Measurements from ENCODE around the gene CRHBP. TPM values are rescaled to one million over a fixed set of nuclear protein-coding genes. Genes with fewer than 3 reads are reported as not detected.

CRHBP gene
- total RNA-seq, 1 donor from 2014 or later, result 0.51 TPM

GRCh38 chr5:76927961-76928360 is 24.9 kb upstream of the CRHBP start:
- no peaks in the 10 kb centered on the region for H4K20me1 ChIP-seq (ENCODE audit: low read depth)
- H3K27me3 ChIP-seq, result no peaks in the 10 kb centered on the region
- no peak overlapping the region for H3K27ac Mint-ChIP-seq
- no peaks in the 10 kb centered on the region for H3K79me2 ChIP-seq (ENCODE audit: low read depth)
- no peaks in the 10 kb centered on the region for H3K9me3 Mint-ChIP-seq
- H3K4me3 Mint-ChIP-seq, result no peak overlapping the region
- no peaks in the 10 kb centered on the region for H3K9me3 ChIP-seq (ENCODE audit: low read depth)
- DNase-seq (ENCODE audit: low spot score), result no peak
- H3K4me1 Mint-ChIP-seq, result peaks cover 9% of the 10 kb centered on the region
- no peak overlapping the region for H3K4me3 ChIP-seq
- peaks cover 4% of the 10 kb centered on the region for H3K27me3 Mint-ChIP-seq (ENCODE audit: insufficient read depth, low read depth)
- H2AFZ ChIP-seq (replicated peaks), result no peak overlapping the region
- H3K27ac ChIP-seq, result no peak overlapping the region
- H3K36me3 Mint-ChIP-seq, result no peaks in the 10 kb centered on the region
- H3K9ac ChIP-seq, result no peak overlapping the region
- TF ChIP-seq EZH2phosphoT487 (IDR thresholded peaks at IDR 0.05) (no peak), EZH2 (IDR thresholded peaks at IDR 0.05) (no peak)
- TF ChIP-seq, protein P1, sequence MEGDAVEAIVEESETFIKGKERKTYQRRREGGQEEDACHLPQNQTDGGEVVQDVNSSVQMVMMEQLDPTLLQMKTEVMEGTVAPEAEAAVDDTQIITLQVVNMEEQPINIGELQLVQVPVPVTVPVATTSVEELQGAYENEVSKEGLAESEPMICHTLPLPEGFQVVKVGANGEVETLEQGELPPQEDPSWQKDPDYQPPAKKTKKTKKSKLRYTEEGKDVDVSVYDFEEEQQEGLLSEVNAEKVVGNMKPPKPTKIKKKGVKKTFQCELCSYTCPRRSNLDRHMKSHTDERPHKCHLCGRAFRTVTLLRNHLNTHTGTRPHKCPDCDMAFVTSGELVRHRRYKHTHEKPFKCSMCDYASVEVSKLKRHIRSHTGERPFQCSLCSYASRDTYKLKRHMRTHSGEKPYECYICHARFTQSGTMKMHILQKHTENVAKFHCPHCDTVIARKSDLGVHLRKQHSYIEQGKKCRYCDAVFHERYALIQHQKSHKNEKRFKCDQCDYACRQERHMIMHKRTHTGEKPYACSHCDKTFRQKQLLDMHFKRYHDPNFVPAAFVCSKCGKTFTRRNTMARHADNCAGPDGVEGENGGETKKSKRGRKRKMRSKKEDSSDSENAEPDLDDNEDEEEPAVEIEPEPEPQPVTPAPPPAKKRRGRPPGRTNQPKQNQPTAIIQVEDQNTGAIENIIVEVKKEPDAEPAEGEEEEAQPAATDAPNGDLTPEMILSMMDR (IDR thresholded peaks at IDR 0.05), result no peak
- H3K4me1 ChIP-seq, result peaks cover 9% of the 10 kb centered on the region
- no peaks in the 10 kb centered on the region for H3F3A ChIP-seq (ENCODE audit: low read depth)
- H3K4me2 ChIP-seq, result no peak overlapping the region
- H3K36me3 ChIP-seq, result no peaks in the 10 kb centered on the region

GRCh38 chr5:76930083-76930482 is 22.8 kb upstream of the CRHBP start:
- no peaks in the 10 kb centered on the region for H3K36me3 Mint-ChIP-seq

GRCh38 chr5:76938177-76938576 is 14.7 kb upstream of the CRHBP start:
- no peak overlapping the region for H3K27ac ChIP-seq
- H3K4me1 Mint-ChIP-seq, result peaks cover 2% of the 10 kb centered on the region
- peak overlapping the region; percentile 26 for H3K27ac Mint-ChIP-seq
- peaks cover 6% of the 10 kb centered on the region for H3K27me3 Mint-ChIP-seq (ENCODE audit: insufficient read depth, low read depth)
- DNase-seq (ENCODE audit: low spot score), result no peak
- no peaks in the 10 kb centered on the region for H3K79me2 ChIP-seq (ENCODE audit: low read depth)
- H3K9me3 Mint-ChIP-seq, result peaks cover 4% of the 10 kb centered on the region
- no peak overlapping the region for H3K9ac ChIP-seq
- H3K36me3 Mint-ChIP-seq, result no peaks in the 10 kb centered on the region
- no peaks in the 10 kb centered on the region for H3F3A ChIP-seq (ENCODE audit: low read depth)
- TF ChIP-seq EZH2phosphoT487 (IDR thresholded peaks at IDR 0.05) (no peak), EZH2 (IDR thresholded peaks at IDR 0.05) (no peak)
- TF ChIP-seq, protein P1 (IDR thresholded peaks at IDR 0.05), result no peak
- H3K9me3 ChIP-seq (ENCODE audit: low read depth), result no peaks in the 10 kb centered on the region
- H3K4me3 ChIP-seq, result no peak overlapping the region
- no peak overlapping the region for H3K4me3 Mint-ChIP-seq
- no peaks in the 10 kb centered on the region for H3K27me3 ChIP-seq
- no peaks in the 10 kb centered on the region for H3K4me1 ChIP-seq
- no peak overlapping the region for H2AFZ ChIP-seq (replicated peaks)
- H4K20me1 ChIP-seq (ENCODE audit: low read depth), result no peaks in the 10 kb centered on the region
- no peaks in the 10 kb centered on the region for H3K36me3 ChIP-seq
- H3K4me2 ChIP-seq, result no peak overlapping the region

More at GRCh38 chr5:76930083-76930482, 22.8 kb upstream of the CRHBP start:
- H3K27ac ChIP-seq, result no peak overlapping the region
- H3K9me3 ChIP-seq (ENCODE audit: low read depth), result no peaks in the 10 kb centered on the region
- no peaks in the 10 kb centered on the region for H3K27me3 Mint-ChIP-seq (ENCODE audit: insufficient read depth, low read depth)
- peaks cover 2% of the 10 kb centered on the region for H3K9me3 Mint-ChIP-seq
- no peak overlapping the region for H3K27ac Mint-ChIP-seq
- TF ChIP-seq EZH2 (IDR thresholded peaks at IDR 0.05) (no peak), EZH2phosphoT487 (IDR thresholded peaks at IDR 0.05) (no peak)
- TF ChIP-seq, protein P1 (IDR thresholded peaks at IDR 0.05), result no peak
- no peak overlapping the region for H3K4me2 ChIP-seq
- H3K79me2 ChIP-seq (ENCODE audit: low read depth), result no peaks in the 10 kb centered on the region
- H3K4me3 ChIP-seq, result no peak overlapping the region
- no peak overlapping the region for H3K4me3 Mint-ChIP-seq
- H3K36me3 ChIP-seq, result no peaks in the 10 kb centered on the region
- no peaks in the 10 kb centered on the region for H3K27me3 ChIP-seq
- peaks cover 9% of the 10 kb centered on the region for H3K4me1 Mint-ChIP-seq
- DNase-seq (ENCODE audit: low spot score), result no peak
- no peak overlapping the region for H3K9ac ChIP-seq
- H2AFZ ChIP-seq (replicated peaks), result no peak overlapping the region
- no peaks in the 10 kb centered on the region for H3F3A ChIP-seq (ENCODE audit: low read depth)
- H4K20me1 ChIP-seq (ENCODE audit: low read depth), result no peaks in the 10 kb centered on the region
- peaks cover 9% of the 10 kb centered on the region for H3K4me1 ChIP-seq
